Gastrocnemius medialis (tissue), 4 donors: ENCODE measurements around the gene AP1B1.
"Not testable (repeated sequence)": the region's sequence is repeated elsewhere in the genome, so short reads cannot be mapped to it uniquely, and the experiment has no call there.

Experiments
- POLR2A ChIP-seq, 2 donors: fragments of 450-650 bp; IDR thresholded peaks; one replicate each; pipeline ENCODE4 v1.6.1; 2017; ENCODE audit warnings: antibody characterized with exemption in 2 of 2, mild to moderate bottlenecking in 2 of 2, moderate library complexity in 2 of 2
- TF ChIP-seq, protein P1 (sequence below), 5 experiments: fragments of 450-650 bp in 3 of 5; fragments of 200-600 bp in 2 of 5; sonication (generic) in 2 of 5; IDR thresholded peaks in 4 of 5; conservative IDR thresholded peaks in 1 of 5; 1 replicate in 4 of 5; 2 replicates in 1 of 5; pipeline ENCODE4 v1.5.1; 2016 to 2019; ENCODE audit warnings: antibody characterized with exemption in 5 of 5, mild to moderate bottlenecking in 3 of 5, moderate library complexity in 3 of 5

GRCh38 chr22:29374806-29375205 lies 13.6 kb downstream of the AP1B1 start:
- TF ChIP-seq, protein P1, sequence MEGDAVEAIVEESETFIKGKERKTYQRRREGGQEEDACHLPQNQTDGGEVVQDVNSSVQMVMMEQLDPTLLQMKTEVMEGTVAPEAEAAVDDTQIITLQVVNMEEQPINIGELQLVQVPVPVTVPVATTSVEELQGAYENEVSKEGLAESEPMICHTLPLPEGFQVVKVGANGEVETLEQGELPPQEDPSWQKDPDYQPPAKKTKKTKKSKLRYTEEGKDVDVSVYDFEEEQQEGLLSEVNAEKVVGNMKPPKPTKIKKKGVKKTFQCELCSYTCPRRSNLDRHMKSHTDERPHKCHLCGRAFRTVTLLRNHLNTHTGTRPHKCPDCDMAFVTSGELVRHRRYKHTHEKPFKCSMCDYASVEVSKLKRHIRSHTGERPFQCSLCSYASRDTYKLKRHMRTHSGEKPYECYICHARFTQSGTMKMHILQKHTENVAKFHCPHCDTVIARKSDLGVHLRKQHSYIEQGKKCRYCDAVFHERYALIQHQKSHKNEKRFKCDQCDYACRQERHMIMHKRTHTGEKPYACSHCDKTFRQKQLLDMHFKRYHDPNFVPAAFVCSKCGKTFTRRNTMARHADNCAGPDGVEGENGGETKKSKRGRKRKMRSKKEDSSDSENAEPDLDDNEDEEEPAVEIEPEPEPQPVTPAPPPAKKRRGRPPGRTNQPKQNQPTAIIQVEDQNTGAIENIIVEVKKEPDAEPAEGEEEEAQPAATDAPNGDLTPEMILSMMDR (IDR thresholded peaks at IDR 0.05 in 4 of 5, conservative IDR thresholded peaks at IDR 0.05 in 1 of 5), result not testable (repeated sequence)
- TF ChIP-seq POLR2A (IDR thresholded peaks at IDR 0.05), result not testable (repeated sequence)
